LNCAP (cell line): ENCODE data around the gene TNFRSF19.

Experiments
- TF ChIP-seq, protein P1 (sequence below): fragments of 450-650 bp; IDR thresholded peaks from 2 replicates; pipeline ENCODE4 v1.5.1; 2017; ENCODE audit warnings: mild to moderate bottlenecking

The TNFRSF19 gene

DNA sequence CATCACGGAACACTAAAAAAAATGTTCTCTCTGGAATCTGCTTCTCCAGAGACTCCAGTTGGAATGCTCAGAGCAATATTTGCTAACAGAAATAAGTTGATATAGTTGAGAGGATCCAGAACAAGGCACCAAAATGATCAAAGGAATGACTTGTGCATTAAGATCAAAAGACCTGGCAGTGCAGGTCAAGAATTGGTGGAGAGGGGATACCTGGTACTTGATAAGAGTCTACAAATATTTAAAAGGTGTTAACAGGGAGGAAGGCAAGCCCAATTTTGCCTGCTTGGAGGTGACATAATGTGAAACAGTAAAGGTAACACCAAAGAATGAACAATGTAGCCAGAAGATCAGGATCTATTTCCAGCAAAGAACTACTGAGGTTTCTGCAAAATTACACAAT is 20.0 kb upstream of the TNFRSF19 start:
- TF ChIP-seq, protein P1, sequence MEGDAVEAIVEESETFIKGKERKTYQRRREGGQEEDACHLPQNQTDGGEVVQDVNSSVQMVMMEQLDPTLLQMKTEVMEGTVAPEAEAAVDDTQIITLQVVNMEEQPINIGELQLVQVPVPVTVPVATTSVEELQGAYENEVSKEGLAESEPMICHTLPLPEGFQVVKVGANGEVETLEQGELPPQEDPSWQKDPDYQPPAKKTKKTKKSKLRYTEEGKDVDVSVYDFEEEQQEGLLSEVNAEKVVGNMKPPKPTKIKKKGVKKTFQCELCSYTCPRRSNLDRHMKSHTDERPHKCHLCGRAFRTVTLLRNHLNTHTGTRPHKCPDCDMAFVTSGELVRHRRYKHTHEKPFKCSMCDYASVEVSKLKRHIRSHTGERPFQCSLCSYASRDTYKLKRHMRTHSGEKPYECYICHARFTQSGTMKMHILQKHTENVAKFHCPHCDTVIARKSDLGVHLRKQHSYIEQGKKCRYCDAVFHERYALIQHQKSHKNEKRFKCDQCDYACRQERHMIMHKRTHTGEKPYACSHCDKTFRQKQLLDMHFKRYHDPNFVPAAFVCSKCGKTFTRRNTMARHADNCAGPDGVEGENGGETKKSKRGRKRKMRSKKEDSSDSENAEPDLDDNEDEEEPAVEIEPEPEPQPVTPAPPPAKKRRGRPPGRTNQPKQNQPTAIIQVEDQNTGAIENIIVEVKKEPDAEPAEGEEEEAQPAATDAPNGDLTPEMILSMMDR: no peak

DNA sequence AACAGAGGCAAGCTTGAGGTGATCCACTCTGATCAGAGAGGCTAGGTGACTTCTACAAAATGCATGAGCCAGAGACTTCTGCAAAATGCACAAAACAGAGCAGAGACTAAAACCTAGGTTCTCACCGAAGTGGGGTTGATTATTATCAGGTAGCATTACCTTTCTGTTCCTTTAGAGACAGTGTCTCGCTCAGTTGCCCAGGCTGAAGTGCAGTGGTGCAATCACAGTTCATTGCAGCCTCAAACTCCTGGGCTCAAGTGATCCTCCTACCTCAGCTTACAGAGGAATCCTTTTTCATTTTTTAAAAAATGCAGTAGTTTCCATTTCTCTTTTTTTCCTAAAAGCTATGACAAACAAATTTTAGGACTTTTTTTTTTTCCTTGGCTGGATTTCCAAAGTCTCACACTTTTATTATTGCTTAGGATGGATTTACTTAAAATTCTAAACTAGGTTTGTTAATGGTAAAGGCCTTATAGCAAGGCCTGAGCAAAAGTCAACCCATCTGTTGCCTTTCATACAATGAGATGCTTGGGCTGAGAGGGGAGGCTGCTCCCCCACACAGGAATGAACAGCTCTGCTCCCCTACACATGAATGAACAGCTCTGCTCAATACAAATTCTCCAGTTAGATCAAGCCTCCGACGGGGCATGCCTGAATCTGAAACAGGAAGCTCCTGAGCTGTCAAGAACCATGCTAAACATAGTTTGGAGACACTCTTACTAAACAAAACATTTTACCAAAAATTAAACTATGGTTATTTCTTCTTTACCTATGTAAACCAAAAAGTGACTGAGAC is 18.8 kb upstream of the TNFRSF19 start:
- TF ChIP-seq, protein P1: no peak

DNA sequence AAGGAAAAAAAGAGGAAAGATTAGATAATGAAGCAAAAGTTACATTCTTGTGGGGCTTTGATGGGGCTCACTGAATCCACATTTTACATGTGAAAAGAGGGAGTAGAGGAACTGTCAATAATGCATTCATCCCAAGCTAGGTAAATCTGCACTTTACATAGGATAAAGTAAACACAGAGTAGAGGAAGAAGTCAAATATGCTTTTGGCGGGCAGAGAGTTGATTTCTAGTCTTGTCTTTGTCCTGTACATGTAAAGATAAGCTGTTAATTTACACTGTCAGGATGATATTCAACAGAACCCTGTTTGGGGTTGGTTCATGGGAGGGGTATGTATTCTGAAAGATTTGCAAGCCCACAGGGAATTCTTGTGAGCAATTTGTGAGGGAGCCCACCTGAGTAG is 18.0 kb upstream of the TNFRSF19 start:
- TF ChIP-seq, protein P1: no peak

DNA sequence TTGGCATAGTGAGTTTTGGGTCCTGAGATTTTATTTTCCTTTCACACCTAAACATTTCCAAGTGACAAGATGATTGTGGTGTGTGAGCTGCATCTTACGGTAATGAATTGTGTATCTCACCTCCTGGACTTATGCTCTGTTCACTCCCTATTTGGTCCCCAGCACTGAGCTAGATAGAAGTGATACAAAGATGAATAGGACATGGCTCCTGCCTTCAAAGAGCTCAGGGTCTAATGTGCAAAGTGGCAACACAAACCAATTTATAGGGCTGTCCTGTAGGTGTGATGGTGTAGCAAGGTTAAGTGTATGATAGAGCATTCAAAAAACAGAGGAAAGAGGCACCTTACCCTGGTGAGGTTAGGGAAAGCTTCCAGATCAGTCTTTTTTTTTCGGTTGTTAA is 17.6 kb upstream of the TNFRSF19 start:
- TF ChIP-seq, protein P1: no peak

DNA sequence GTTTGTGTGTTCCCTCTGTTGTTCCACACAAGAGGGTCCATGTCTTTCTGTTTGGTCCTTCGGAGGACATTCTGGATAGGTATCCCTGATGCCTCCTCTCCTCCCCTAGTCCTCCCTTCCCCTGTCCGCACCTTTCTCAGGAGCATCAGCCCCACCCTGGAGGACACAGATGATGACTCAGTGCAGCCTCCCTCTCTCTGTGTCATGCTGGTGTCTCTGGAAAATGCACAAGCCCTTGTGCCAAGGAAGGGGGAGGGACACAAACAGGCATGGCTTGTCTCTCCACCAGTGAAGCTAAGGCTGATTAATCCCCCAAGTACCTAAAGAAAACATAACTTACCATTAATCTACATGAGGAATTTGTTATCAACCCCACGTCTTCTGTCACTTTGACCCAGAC is 16.2 kb upstream of the TNFRSF19 start:
- TF ChIP-seq, protein P1: no peak

DNA sequence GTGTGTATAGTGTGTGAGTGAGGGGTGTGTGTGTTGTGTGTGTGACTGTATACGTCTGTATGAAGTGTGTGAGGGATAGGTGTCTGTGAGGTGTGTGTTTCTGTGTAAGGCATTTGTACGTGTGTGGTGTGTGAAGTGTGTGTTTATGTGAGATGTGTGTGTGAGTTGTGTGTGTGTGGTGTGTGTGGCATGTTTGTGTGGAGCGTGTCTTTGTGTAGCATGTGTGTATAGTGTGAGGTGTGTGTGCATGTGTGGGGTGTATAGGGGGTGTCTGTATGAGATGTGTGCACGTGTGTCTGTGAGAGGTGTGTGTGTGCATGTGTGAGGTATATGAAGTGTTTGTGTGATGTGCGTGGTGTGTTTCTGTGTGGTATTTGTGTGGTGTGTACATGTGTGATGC is 13.2 kb upstream of the TNFRSF19 start:
- TF ChIP-seq, protein P1: no peak

DNA sequence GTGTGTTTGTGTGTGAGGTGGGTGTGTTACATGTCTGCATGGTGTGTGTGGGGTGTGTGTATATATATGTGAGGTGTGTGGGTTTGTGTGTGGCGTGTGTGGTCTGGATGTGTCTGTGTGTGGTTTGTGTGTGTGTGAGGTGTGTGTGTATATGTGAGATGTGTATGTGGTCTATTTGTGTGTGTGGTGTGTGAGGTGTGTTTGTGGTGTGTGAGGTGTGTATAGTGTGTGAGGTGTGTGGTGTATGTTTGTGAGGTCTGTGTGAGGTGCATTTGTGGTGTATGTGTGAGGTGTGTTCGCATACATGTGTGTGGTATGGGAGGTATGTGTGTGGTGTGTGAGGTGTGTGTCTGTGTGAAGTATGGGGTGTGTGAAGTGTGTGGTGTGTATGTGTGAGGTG is 12.5 kb upstream of the TNFRSF19 start:
- TF ChIP-seq, protein P1: no peak
